HG02840 (cell line): ENCODE results near the gene ARHGAP42.
"Not testable (repeated sequence)": the region's sequence is repeated elsewhere in the genome, so short reads cannot be mapped to it uniquely, and the experiment has no call there.

Source experiments
- ATAC-seq: cut with Tn5 transposase; IDR thresholded peaks from one replicate; pipeline ENCODE4 v1.9.1; 2021; ENCODE audit warnings: mild to moderate bottlenecking, moderate library complexity, moderate number of reproducible peaks; ENCODE audit not compliant: unreplicated experiment, low FRiP score

The ARHGAP42 gene

DNA sequence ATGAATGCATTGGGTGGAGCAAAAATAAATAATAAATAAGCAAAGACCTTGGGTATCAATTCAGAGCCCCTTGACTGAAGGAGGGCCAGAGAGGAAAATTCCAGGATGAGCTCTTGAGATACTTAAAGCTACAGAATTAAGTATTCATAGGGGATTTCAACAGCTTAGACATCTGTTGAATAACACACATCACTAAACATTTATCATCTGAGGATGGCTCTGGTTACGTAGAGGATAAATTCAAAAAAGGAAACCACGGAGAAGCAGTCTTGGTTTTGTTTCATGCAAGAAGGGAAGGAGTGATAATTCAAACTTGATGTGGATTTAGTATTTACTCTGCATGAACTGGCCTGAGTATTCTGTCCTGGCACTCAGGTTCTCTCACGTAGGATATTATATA is 29.8 kb downstream of the ARHGAP42 start:
- ATAC-seq: no peak

DNA sequence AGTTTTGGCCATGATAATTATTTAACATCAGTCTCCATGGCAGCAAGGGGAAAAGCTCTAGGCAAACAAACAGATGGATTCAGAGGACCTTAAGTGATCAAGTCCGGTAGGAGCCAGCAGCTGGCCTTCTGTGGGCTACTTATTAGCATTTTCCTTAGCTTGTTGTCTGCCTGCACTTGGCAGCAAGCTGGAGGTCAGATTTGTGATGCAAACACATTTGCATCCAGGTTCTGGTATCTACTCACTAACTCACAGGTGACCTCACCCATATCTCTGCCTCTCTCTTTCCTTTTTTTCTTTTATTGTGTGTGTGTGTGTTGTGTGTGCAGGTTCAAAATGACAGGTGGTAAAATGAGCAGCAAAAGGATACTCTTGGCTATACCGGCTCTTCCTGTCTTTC is 32.3 kb downstream of the ARHGAP42 start:
- no peak for ATAC-seq

DNA sequence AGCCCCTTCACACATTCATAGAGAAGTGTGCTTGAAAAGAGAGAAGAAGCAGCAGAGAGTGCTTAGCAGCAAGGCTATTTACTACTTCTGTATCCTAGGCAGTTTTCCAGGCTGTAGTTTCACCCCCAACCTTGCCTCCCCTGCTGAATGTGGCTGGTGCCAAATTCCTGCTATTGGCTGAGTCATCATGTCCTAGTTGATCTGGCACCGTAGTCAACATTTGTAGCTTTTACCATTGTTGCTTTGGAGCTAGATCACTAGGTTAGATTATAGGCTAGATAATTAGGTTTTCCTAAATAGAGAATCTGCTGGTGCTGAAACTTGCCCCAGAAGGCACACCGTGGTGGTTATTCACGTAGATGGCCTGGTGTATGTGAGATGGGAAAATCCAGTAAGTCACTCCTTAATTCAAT is 32.7 kb downstream of the ARHGAP42 start:
- no peak for ATAC-seq

DNA sequence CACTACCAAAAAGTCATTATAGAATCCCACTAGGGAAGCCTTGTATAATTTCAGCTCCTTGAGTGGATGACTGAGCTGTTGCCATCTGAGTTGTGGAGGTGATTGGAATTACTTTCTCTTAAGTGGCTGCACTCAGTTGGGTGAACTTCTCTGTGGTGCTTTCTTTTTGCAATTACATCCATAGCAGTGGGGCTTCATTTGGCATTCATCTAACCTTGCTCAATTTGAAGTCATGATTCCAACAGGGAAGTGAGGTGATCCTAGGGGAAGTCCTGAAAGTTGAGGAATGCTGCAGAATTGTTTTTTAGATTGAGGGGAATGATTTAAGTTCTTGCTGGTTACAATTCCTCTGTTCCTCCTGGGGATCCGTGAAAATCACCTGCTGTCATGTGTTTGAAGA is 39.6 kb downstream of the ARHGAP42 start:
- no peak for ATAC-seq

GRCh38 chr11:100727410-100727809 is 40.3 kb downstream of the ARHGAP42 start:
- ATAC-seq: no peak

- no peak for ATAC-seq
Observed at GRCh38 chr11:100730266-100730665, 43.2 kb downstream of the ARHGAP42 start.

DNA sequence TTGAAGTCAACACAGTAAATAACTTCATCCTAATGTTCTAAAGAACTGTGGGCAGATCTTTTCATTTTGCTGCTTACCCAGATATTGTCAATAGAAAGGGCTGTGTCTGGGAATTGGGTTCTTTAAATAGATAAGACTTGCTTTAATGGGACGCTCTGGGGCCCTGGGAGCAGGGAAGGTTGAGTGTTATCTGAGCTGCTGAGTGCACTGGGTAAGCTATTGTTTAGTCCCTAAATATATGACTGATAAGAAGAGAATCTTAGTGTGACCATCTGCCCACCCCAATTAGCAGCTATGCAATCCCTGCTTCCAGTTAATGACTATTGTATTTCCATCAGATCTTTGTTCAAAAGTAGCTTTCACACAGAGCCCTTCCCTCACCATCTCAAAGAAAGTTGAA is 44.4 kb downstream of the ARHGAP42 start:
- ATAC-seq: no peak

GRCh38 chr11:100732949-100733348 is 45.9 kb downstream of the ARHGAP42 start:
- no peak for ATAC-seq

- ATAC-seq: no peak
Observed at GRCh38 chr11:100734743-100735527, 47.8 kb downstream of the ARHGAP42 start.

DNA sequence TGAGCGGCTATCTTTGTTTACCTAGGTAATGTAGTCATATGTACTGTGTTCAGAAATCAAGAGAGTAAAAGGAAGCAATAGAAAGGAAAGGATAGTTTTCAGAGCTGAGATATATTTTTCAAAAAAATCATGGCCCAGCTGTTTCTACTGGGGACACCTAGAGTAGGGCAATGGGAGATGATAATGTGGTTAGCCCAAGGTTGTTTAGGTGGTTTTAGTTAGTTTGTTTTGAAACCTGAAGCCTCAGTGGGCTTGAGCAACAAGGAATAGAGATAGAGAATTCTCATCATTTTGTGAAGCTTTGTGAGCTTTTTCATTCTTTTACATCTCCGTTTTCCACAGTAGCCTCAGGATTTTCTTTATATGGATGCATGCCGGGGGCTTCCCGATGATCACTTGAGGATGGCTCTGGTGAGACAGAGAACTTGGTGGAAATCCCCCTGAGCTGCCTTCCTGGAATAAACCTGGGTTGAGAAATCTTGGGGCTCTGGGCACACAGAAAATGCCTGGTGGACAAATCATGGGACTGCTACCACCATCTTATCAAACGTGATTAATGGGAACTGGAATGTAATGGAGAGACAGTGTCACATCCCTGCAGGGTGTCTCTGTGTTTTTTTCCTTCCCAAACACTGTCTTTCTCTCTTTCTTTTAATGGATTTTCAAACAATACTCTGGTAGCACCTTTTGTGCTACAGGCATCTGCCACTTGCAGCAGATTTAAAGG is 49.0 kb downstream of the ARHGAP42 start:
- no peak for ATAC-seq

DNA sequence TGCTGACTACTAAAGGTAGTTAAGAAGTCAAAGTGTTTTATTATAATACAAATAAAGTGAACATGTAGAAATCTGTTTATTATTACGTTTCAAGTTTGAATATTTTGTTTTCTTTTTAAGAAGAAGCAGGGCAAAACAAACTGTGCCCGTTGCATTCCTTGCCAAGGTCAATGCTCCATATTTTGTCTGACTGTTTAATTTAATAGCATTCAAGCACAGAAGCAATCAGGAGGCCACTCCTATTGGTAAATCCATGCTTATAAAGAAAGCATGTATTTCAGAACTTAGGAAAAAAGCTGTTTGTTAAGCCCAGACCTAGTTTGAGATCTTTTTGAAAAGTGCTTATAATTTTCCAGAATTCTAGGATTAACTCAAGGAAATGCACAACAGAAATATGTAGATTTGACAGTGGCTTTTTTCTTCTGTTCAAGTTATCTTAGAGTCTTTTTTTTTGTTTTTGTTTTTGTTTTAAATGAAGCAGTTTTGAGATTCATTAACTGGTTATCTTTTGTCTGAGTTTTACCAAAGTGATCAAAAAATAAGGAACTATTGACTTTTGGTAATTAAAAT is 51.7 kb downstream of the ARHGAP42 start:
- ATAC-seq: no peak

DNA sequence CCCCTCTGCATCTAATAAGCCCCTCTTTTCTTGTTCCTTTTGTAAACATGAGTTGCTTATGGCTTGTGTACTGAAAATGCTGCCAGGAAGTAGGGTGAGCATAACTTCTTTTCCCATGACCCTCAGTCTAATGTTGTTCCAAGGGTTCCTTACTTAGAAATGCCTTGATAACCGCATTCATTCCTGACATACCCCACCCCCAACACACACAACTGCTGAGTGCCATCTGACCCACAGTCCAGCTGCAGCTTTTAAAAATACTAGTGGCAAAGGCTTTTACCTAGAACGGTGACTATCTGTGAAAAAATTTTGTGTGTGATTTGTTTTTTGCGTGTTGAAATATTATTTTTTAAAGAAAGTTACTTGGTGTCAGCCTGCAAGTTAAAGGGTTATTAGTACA is 52.6 kb downstream of the ARHGAP42 start:
- no peak for ATAC-seq

DNA sequence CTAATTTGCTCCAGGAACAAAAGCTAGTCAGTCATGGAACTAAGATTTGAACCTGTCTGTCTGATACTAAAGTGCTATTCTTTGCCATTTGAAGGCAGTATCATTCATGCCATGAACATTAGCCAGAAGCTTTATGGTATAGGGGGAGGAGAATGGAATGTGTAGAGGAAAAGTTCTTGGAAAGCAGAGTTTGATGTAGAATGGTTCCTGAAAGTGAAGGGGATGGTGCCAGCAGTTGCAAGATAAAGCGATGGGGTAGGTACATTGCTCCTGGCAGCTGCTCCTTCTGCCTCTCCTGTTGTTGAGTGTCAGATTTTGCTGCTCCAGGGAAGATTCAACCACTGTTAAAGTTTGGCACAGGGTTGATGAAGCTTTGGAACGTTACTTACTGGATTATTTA is 53.4 kb downstream of the ARHGAP42 start:
- no peak for ATAC-seq

DNA sequence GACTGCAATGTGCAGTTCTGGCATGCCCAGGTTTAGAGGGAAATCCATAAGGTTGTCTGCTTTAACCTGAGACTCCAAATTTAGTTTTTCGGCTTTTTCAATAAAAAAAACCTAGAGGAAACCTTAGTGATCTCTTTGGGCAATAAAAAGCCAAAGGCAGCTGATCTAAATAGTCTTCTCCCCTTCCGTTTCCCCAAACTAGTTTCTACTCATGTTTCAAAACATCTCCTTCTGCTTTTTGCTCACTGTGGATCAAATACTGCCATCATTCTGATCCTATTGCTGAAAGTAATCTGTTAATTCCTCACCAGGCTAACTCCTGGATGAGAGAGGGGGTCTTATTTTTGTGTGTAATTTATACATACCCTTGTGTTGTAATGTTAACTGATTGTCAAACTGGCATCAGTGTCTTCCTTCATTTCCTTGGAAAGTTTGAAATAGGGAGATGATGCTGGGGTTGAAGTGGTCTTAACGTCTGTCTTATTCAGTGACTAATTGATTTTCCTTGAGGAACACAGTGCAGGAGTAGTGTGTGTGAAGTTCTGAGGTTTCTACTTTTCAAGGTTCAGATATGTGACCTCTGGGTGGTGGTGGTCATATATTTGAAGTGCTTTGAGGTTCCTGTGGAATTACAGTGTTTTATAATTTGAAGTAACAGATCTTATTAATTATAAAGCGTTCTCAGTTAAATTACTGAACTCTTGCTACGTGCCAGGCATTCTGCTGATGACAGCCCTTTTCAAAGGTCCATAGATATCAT is 55.0 kb downstream of the ARHGAP42 start:
- no peak for ATAC-seq

DNA sequence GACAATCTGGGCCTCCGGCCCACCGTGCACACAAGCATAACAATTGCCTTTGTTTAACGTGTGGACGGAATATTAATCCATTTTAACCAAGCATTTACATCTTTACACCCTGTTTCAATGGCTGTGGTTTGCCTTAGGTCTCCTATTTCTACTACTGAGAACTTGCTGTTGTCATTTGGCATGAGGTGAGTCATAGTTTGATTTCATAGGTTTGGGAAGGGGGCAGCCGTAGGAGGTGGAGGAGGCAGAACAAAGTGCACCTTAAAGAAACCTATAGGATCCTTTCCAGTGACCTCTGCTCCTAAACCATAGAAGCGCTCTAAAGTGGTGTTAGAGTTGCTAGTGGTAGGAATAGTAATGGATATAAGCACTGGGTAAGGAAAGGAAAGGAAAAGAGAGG is 59.4 kb downstream of the ARHGAP42 start:
- no peak for ATAC-seq

DNA sequence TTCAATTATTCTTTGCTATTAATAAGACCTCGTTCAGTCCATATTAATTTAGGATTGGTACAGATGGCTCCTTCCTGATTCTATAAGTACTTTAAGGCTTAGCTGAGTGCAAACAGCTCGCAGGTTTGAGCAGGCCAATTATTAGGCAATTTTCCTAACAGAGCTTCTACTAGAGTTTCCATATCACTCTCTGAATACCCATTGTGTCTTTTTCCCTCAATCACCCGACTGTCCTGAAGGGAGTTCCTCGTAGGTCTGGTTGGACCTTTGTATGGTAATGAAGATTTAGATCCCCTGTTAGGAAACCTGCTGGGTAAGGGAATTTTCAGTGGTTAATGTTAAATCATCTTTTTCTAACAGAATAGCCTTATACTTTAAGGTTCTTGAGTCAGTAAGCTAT is 61.1 kb downstream of the ARHGAP42 start:
- ATAC-seq: no peak

GRCh38 chr11:100749887-100750565 is 62.9 kb downstream of the ARHGAP42 start:
- not testable (repeated sequence) for ATAC-seq

DNA sequence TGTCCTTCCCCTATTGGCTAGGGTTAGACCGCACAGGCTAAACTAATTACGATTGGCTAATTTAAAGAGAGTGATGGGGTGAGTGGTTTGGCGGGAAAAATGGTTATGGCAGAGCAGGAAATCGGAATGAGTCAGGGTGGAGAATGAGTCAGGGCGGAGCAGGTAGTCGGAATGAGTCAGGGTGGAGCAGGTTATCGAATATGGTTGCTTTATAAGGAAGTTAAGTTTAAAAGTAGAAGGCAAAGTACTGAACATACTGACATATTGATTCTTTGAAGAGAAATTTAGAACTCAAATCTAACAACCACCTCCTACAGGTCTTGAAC is 63.4 kb downstream of the ARHGAP42 start:
- not testable (repeated sequence) for ATAC-seq

DNA sequence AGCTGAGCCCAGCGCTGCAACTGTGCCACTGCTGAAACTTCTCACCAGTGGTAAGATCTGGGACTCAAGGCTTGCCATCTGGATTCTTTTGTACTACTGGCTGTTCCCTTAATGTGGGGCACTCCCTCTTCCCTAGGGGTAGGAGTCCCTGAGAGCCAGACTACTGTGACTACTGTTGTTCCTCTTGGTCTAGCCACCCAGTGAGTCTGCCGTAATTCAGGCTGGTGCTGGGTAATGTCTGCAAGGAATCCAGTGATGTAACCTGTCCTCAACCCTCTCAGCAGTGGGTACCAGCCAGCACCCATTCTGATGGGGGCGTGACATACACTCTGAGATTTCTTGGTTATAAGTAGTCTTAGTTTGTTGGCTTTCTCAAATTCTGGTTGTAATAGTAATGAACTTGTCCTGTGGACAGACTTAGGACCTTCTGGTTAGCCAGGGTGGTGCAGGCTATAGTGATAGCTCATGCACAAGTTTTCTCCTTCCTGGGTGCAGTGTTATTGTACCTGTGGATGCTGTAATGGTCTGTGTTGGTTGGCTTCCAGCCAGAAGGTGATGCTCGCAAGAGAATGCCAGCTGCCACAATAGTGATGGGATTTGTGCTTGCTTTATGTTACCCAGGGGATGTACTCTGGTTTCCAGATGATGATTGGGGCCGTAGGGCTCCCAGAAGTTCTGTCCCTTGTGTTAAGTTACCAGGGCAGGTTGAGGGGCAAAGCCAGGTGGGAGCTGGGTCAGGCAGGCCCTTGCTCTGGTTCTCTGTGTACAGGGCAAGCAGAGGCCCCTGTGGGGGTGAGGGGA is 65.5 kb downstream of the ARHGAP42 start:
- no peak for ATAC-seq

- no peak for ATAC-seq
Observed at GRCh38 chr11:100753172-100753543, 66.1 kb downstream of the ARHGAP42 start.
